ENCODE data around the gene INHA.

DNA sequence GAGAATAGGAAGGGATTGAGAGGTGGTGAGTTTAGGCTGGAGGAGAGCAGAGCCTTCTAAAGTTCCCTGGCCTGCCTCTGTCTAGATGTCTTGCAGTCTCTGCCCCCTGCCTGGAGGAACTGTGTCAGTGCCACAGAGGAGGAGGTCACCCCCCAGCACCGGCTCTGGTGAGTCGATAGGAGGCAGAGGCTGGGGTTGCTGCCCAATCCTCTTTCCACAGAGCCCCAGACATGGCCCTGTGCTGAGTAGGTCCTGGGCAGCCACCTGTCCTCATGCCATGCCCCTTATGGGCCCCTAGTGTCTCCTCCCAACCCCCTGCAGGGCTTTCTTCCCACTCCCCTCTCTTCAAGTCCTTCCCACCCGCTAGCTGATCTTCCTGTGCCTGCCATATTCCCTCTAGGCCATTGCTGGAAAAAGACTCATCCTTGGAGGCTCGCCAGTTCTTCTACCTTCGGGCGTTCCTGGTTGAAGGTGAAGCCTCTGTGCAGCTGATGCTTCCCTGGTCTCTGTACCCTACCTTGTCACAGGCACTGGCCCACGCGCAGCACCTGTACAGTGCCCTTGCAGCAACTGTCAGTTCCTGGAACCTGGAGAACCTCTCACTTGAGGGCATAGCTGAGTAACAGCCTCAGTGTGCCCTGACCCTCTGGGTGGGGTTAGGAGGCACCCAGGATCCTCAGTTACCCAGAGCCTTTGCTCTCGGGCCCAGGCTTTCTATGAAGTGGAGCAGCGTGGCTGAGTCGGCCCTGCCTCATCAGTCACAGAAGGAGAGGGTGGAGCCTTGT, 42.2 kb downstream of the INHA start:
- TF ChIP-seq, protein P1, sequence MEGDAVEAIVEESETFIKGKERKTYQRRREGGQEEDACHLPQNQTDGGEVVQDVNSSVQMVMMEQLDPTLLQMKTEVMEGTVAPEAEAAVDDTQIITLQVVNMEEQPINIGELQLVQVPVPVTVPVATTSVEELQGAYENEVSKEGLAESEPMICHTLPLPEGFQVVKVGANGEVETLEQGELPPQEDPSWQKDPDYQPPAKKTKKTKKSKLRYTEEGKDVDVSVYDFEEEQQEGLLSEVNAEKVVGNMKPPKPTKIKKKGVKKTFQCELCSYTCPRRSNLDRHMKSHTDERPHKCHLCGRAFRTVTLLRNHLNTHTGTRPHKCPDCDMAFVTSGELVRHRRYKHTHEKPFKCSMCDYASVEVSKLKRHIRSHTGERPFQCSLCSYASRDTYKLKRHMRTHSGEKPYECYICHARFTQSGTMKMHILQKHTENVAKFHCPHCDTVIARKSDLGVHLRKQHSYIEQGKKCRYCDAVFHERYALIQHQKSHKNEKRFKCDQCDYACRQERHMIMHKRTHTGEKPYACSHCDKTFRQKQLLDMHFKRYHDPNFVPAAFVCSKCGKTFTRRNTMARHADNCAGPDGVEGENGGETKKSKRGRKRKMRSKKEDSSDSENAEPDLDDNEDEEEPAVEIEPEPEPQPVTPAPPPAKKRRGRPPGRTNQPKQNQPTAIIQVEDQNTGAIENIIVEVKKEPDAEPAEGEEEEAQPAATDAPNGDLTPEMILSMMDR (IDR thresholded peaks at IDR 0.05), result no peak
- TF ChIP-seq POLR2AphosphoS5 (IDR thresholded peaks at IDR 0.05), result no peak
- no peak for TF ChIP-seq POLR2A (IDR thresholded peaks at IDR 0.05)
- TF ChIP-seq EP300 (IDR thresholded peaks at IDR 0.05), result no peak
